NCI-H446 (cell line): Measurements from ENCODE around the gene RYR1.
A peak's percentile ranks its signal among the peaks of the same experiment; 100 is the strongest.

ENCODE experiments used
- DNase-seq, 2 experiments: peaks; one replicate each; lab custom pipeline; 2025; lab: John Stamatoyannopoulos, UW

The RYR1 gene

DNA sequence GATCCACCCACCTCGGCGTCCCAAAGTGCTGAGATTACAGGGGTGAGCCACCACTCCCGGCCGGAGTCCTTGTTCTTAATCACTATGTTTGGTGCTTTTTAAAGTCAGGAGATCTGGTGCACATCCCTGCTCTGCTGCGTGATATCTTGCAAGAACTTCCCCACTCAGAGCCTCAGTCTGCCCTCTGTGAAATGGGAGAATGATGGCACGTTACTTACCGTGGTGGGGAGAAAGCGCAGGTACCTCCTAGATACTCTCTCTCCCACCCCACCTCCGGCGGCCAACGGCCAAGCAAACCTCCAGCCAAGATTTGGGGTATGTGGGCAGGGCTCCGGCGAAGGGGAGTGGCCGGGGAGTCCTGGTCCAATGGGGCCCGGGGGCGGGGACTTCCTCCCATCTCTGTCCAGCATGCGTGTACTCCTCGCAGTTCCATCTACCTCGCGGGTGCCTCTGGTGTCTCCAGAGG lies at the start of gene RYR1:
Gene RYR1 (plus strand): TSS at position 424 of the 466 bp plus-strand sequence. CDS start 139 bp downstream, outside the sequence.
- DNase-seq = no peak

DNA sequence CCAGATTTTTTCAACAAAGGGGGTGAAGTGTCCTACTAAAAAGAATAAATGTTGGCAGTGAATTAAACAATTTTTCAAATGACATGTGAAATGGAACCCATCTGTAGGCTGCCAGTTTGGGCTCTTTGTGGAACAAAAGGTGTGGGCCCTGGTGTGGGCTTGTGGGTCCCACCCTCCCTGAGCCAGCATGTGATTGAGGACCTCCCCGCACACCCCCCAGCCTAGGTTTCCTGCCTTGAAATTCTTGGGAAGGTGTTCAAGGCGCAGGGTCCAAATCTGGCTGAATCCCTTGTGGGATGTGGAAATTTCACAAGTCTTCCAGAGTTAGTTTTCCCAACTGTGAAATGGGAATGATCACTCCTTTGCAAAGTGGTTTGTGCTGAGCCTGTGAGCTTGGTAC lies 49.7 kb upstream of the RYR1 start:
- no peak for DNase-seq

- no peak for DNase-seq
These were observed 49.1 kb upstream of the RYR1 start for GRCh38 chr19:38384209-38385027.

GRCh38 chr19:38385057-38385803 lies 48.3 kb upstream of the RYR1 start:
- DNase-seq = no peak

GRCh38 chr19:38385804-38386257 lies 47.7 kb upstream of the RYR1 start:
- DNase-seq = no peak

GRCh38 chr19:38386300-38386970 lies 47.1 kb upstream of the RYR1 start:
- DNase-seq = no peak

- DNase-seq = no peak
These were observed 46.4 kb upstream of the RYR1 start for GRCh38 chr19:38386971-38387549.

- peak; percentile 91 to 95 for DNase-seq
These were observed 45.7 kb upstream of the RYR1 start, which contains the start of gene GGN for GRCh38 chr19:38387550-38388348. Gene GGN (minus strand): TSS chr19:38388034. CDS start chr19:38387261, 773 bp downstream.

DNA sequence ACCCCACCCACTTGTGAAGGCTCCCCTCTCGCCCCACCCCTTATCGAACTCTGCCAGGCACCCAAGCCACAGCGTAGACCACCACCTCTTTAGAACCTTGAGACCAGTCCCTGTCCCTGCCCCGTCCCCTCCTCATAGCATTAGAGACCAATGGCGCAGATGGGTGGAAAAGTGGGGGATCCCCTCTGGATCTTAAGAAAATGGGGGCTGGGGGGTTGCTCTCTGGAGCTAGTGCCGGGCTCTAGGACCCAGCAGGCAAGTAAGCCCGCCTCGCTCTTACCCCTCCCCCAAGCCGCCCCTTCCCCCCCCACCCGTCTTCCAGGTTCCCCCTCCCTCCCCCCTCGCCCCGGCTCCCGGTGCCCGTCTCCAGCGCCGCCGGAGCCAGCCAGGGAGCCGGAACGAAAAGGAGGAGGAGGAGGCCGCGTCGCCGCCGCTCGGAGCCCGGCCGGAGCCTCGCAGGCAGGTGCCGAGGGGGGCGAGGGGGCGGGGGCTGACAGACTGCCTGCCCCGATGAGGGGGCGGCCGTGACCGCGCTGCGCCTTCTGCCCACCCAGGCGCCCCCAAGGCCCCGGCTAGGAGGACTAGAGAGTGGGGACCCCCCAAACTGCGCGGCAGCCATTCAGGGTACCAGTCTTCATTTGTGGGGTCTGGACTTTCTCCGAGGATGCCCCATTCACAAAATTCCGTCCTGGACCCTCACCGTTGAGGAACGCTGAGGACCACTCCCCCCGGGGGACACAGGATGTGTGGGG lies 45.0 kb upstream of the RYR1 start, which contains the start of gene SPRED3:
Gene SPRED3 (plus strand): TSS at position 349 of the 752 bp plus-strand sequence. CDS start 1,606 bp downstream, outside the sequence.
- DNase-seq = peak; percentile 53 to 85

- no peak for DNase-seq
These were observed 44.2 kb upstream of the RYR1 start for GRCh38 chr19:38389101-38389925.

DNA sequence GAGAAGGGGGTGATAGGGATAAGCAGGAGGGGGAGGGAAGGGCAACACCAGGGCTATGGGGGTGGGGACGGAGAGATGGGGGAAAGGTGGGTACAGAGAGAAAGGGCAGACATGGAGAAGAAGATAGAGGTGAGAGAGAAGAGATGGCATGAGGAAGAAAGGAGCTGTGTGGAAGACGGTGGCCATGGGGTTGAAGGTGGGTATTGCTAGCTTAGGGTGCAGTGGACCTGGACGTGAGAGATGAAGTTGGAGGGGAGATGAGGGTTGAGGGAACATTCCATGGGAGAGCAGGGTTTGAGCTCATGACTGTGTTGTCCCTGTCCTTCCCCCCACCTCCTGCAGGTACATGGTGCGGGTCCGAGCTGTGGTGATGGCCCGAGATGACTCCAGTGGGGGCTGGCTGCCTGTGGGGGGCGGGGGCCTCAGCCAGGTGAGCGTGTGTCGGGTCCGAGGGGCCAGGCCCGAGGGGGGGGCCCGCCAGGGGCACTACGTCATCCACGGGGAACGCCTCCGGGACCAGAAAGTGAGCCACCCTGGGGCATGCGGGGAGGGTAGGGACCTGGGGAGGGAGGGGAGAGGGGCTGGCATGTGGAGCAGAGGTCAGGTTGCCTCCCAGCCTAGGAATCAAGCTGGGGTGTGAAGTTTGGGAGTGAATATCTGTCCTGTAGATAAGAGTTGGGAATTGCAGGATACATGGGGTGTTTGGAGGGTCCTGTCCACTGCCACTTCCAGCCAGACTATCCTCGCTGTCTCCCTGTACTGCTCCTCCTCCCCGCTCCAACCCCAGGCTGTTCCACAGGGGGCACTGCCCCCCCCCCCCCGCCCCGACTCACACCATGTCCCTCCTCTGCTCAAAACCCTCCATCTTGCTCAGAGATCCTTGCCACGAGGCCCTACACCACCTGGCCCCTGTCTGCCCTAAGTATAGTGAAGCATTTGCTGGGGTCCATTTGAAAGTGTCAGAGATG lies 43.2 kb upstream of the RYR1 start:
- no peak for DNase-seq

- DNase-seq = no peak
These were observed 41.5 kb upstream of the RYR1 start for GRCh38 chr19:38391911-38392464.

DNA sequence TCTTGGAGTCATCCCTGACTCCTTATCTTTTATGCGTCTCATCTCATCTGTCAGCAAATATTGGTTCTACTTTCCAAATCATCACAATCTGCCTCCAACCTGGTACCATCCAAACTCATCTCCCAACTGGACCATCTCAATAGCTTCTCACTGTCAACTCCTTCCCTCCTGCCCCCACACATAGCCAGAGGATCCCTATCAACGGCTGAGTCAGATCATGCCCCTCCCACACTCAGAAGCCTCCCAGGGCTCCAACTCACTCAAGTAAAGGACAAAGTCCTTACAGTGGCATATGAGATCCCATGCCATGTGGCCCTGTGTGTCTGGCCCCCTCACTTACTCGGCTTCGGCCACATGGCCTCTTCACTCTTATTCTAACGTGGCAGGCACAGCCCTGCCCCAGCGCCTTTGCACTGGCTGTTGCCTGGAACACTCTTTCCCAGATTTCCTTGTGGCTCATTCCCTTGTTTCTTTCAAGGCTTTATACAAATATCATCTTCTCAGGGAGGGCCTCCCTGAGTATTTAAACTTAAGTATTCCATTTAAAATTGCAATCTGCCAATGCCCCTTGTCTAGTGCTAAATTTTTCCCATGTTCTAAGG lies 40.7 kb upstream of the RYR1 start:
- DNase-seq = no peak

- DNase-seq = no peak
These were observed 39.0 kb upstream of the RYR1 start for GRCh38 chr19:38394488-38394887.

DNA sequence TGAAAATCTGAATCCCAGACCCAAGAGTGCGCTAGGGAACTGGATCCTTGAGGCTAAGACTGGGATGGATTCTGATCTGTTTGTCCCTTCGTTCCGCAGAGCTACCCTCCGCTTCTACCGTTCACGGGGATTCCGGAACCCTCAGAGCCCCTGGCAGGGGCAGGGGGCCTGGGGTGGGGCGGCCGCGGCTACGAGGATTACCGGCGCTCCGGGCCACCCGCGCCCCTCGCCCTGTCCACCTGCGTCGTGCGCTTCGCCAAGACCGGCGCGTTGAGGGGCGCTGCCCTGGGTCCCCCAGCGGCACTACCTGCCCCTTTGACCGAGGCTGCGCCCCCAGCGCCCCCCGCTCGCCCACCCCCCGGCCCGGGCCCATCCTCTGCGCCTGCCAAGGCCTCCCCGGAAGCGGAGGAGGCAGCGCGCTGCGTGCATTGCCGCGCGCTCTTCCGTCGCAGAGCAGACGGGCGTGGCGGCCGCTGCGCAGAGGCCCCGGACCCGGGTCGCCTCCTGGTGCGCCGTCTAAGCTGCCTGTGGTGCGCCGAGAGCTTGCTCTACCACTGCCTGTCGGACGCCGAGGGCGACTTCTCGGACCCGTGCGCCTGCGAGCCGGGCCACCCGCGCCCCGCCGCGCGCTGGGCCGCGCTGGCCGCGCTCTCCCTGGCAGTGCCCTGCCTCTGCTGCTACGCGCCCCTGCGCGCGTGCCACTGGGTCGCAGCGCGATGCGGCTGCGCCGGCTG lies 37.9 kb upstream of the RYR1 start:
- no peak for DNase-seq

DNA sequence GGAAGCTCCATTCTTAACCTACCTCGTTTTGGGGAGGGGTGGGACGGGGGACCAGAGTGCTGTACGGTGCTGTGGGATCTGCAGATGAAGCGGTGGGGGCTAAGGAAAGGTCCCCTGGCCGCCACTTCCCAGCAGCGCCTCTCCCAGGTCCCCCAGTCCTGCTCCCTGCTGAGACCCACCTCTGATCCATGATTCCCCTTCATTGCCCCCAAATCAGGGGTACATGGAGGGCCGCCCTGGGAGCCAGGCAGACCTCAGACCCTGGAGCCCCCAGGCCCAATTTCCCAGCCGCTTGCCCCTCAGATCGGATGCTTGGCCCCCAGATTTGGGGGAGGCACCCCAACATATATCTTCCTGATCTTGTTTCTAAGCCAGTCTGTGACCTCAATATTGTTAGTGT lies 34.4 kb upstream of the RYR1 start:
- DNase-seq = no peak

DNA sequence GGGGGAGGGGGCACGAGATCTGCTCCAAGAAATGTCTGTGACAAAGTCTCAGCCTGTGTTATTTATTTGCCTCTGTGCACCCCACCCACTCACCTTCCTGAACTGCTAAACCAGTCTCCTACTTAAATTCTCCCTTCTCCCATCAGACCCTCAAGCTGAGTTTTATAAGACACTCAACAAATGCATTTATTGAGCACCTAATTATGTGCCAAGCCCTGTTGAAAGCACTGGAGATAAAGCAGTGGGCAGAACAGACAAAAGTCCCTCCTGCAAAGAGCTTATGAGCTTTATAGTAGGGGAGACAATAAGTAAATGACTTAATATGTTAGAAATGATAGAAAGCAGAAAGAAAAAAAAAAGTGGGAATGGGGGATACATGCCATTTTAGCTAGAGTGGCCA lies 34.0 kb upstream of the RYR1 start:
- no peak for DNase-seq
